Activated B cell treated with CpG ODN at 0.5 μM for 24 hours (primary cell): ENCODE data around the gene POLE. TPM values are rescaled to one million over a fixed set of nuclear protein-coding genes. Genes with fewer than 3 reads are reported as not detected.

Source experiments
- ATAC-seq: fragments of 200-7000 bp; cut with Tn5 transposase; one replicate; pipeline ENCODE4 v1.10.0; 2021; ENCODE audit warnings: low read depth, mild to moderate bottlenecking, moderate library complexity
- CTCF ChIA-PET: fragments of 350-600 bp; sonication (Branson Sonifier 250); formaldehyde crosslinking; loops from one replicate; lab custom pipeline; 2021; ENCODE audit warnings: antibody characterized with exemption; lab: Charles Lee
- POLR2A ChIA-PET: fragments of 350-600 bp; sonication (Branson Sonifier 250); formaldehyde crosslinking; loops from one replicate; lab custom pipeline; 2021; ENCODE audit warnings: antibody characterized with exemption; lab: Charles Lee
- DNase-seq: peaks from one replicate; pipeline ENCODE4 v3.0.0; 2022
- H3K27ac Mint-ChIP-seq: one replicate; pipeline ENCODE4 v1.8.0; 2020; ENCODE audit warnings: mixed read lengths
- H3K27me3 Mint-ChIP-seq: one replicate; pipeline ENCODE4 v1.8.0; 2021; ENCODE audit warnings: mixed read lengths
- H3K36me3 Mint-ChIP-seq: one replicate; pipeline ENCODE4 v1.8.0; 2021; ENCODE audit warnings: low read depth, mixed read lengths
- H3K4me1 Mint-ChIP-seq: one replicate; pipeline ENCODE4 v1.8.0; 2021; ENCODE audit warnings: mixed read lengths
- H3K4me3 Mint-ChIP-seq: one replicate; pipeline ENCODE4 v1.8.0; 2020; ENCODE audit warnings: mild to moderate bottlenecking, mixed read lengths
- H3K9me3 Mint-ChIP-seq: one replicate; pipeline ENCODE4 v1.8.0; 2020; ENCODE audit warnings: mixed read lengths
- intact Hi-C: fragments of 100-400 bp; cut with micrococcal nuclease; formaldehyde crosslinking; loops from one replicate; pipeline ENCODE4 v1.15.1; 2024
- total RNA-seq: library from RNA; stranded (reverse); gene quantifications from 2 replicates; pipeline ENCODE4 v1.2.3, GENCODE V29; 2022
- TF ChIP-seq, protein P1 (sequence below): fragments of 200-600 bp; IDR thresholded peaks from one replicate; pipeline ENCODE4 v1.8.0; 2022; ENCODE audit warnings: antibody characterized with exemption, mild to moderate bottlenecking

Gene POLE
- total RNA-seq, 1 donor from 2014 or later = 64.3 TPM

DNA sequence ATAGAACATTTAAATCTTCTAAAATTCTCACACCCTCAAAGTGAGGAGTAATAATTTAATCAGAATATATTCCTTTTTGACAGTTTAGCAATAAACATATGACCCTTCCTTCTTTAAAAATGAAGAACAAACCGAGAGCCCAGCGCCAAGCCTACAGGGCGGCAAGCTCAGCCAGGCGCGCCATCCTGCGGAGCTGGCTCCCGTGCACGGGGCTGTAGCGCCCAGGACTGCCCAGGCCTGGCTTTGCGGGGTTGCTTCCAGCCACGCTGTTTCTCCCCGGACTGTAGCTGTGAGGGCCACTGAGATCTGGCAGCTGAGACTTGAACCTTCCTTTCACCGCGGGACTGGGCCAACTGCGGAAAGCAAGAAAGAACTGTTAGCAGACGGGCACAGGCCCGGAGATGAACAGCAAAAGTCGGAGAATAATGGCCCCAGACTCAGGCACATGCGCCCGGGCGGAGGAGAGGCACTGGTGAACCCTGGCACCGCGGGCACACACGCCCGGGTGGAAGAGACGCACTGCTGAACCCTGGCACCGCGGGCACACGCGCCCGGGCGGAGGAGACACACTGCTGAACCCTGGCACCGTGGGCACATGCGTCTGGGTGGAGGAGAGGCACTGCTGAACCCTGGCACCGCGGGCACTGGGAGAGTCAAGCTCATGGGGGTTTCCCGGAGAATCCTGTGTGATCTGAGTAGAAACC, 40.1 kb upstream of the POLE start:
- CTCF ChIA-PET = no interaction called here
- intact Hi-C loops = no loop called here
- ATAC-seq = no peak
- no peak for DNase-seq
- H3K27ac Mint-ChIP-seq = no peak overlapping the region
- POLR2A ChIA-PET = no interaction called here
- TF ChIP-seq, protein P1, sequence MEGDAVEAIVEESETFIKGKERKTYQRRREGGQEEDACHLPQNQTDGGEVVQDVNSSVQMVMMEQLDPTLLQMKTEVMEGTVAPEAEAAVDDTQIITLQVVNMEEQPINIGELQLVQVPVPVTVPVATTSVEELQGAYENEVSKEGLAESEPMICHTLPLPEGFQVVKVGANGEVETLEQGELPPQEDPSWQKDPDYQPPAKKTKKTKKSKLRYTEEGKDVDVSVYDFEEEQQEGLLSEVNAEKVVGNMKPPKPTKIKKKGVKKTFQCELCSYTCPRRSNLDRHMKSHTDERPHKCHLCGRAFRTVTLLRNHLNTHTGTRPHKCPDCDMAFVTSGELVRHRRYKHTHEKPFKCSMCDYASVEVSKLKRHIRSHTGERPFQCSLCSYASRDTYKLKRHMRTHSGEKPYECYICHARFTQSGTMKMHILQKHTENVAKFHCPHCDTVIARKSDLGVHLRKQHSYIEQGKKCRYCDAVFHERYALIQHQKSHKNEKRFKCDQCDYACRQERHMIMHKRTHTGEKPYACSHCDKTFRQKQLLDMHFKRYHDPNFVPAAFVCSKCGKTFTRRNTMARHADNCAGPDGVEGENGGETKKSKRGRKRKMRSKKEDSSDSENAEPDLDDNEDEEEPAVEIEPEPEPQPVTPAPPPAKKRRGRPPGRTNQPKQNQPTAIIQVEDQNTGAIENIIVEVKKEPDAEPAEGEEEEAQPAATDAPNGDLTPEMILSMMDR = no peak
- H3K27me3 Mint-ChIP-seq = no peaks in the 10 kb centered on the region
- H3K36me3 Mint-ChIP-seq = peaks cover 91% of the 10 kb centered on the region
- H3K4me3 Mint-ChIP-seq = no peak overlapping the region
- no peaks in the 10 kb centered on the region for H3K4me1 Mint-ChIP-seq
- no peaks in the 10 kb centered on the region for H3K9me3 Mint-ChIP-seq

DNA sequence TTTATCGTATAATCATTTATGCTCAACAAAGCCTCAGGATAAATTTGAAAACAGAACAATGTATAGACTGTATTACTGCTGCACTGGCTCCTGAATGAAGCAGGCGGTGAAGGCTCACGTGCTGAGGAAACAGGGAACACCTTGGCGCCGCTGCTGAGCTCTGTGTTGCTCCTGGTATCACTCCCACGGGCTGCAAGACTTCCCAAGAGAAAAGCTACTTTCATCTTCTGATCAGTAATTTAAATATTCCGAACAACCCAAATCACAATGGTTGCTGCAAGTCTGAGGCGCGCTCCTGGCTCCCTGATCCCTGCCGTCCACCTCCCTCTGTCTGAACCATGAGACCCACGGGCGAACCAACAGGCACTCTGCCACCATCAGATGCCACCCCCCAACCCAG, 39.2 kb upstream of the POLE start:
- DNase-seq (no peak), ATAC-seq (no peak)
- Mint-ChIP-seq H3K4me1 (no peaks in the 10 kb centered on the region), H3K4me3 (no peak overlapping the region), H3K36me3 (peaks cover 90% of the 10 kb centered on the region), H3K9me3 (no peaks in the 10 kb centered on the region), H3K27ac (no peak overlapping the region), H3K27me3 (no peaks in the 10 kb centered on the region)
- POLR2A ChIA-PET = no interaction called here
- intact Hi-C loops = no loop called here
- TF ChIP-seq, protein P1 = no peak
- CTCF ChIA-PET = no interaction called here

DNA sequence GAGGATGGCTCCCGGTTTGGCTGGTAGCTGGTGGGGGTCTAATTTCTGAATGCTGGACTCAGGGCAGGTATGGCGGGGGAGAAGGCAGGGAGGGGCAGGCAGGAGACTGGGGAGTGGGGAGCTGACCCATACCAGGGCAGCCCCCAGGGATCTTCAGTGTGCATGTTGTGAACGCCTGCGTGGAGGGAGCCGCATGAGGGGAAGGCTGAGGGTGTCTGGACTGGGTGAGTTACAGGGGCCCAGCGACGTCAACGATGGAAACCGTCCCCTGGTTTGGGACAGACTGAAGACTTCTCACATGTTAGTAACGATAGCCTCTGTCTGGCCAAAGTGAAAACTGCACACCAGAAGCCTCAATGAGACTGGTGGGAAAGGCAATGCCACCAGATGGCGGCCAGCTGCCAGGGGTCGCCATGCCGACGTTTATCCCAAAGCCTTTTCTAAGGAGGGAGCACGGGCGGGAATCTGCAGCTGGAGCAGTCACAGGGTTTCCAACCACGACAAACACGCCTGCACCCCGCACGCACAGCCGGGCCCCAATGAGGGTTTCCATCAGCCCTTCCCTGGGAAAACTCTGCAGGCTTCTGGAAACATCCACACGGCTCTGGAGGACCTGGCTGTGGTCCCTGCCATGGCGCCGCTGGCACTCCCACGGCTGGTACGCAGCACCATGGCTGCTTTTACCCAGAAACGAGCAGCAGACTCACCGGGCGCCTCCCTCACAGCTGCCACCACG, 37.5 kb upstream of the POLE start:
- DNase-seq = no peak
- no peaks in the 10 kb centered on the region for H3K9me3 Mint-ChIP-seq

DNA sequence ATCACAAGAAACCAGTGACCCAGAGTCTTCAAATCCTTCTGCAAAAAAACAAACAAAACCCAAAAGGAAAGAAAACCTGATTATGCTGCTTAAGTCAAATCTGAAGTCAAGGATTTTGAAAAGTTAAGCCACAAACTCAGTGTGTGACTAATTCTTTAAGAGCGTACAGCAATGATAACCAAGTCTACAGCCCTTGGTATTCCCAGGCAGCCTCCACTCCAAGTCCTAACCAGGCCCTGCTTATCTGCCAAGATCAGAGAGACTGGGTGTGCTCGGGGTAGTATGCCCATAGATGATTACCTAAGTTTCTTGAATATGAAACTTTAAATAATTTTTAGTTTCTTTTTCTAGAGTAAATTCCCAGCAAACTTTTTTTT, 36.6 kb upstream of the POLE start:
- Mint-ChIP-seq H3K4me1 (no peaks in the 10 kb centered on the region), H3K4me3 (no peak overlapping the region), H3K27me3 (no peaks in the 10 kb centered on the region), H3K27ac (no peak overlapping the region), H3K9me3 (no peaks in the 10 kb centered on the region), H3K36me3 (peaks cover 92% of the 10 kb centered on the region)
- DNase-seq (no peak), ATAC-seq (no peak)
- TF ChIP-seq, protein P1 = no peak
- intact Hi-C loops = no loop called here
- ChIA-PET POLR2A (interaction anchor here (0.8 kb wide), 1 partner anchor 10 kb away, joined by 3 read pairs; no protein-coding TSS in a partner anchor), CTCF (no interaction called here)

More for the DNA sequence above, 37.5 kb upstream of the POLE start:
- no peak for ATAC-seq
- no peak overlapping the region for H3K4me3 Mint-ChIP-seq
- no peaks in the 10 kb centered on the region for H3K4me1 Mint-ChIP-seq
- ChIA-PET POLR2A (interaction anchor here (0.8 kb wide), 1 partner anchor 11 kb away, joined by 3 read pairs; no protein-coding TSS in a partner anchor), CTCF (no interaction called here)
- no peaks in the 10 kb centered on the region for H3K27me3 Mint-ChIP-seq
- H3K36me3 Mint-ChIP-seq = peaks cover 88% of the 10 kb centered on the region
- intact Hi-C loops = no loop called here
- TF ChIP-seq, protein P1 = no peak
- H3K27ac Mint-ChIP-seq = no peak overlapping the region

DNA sequence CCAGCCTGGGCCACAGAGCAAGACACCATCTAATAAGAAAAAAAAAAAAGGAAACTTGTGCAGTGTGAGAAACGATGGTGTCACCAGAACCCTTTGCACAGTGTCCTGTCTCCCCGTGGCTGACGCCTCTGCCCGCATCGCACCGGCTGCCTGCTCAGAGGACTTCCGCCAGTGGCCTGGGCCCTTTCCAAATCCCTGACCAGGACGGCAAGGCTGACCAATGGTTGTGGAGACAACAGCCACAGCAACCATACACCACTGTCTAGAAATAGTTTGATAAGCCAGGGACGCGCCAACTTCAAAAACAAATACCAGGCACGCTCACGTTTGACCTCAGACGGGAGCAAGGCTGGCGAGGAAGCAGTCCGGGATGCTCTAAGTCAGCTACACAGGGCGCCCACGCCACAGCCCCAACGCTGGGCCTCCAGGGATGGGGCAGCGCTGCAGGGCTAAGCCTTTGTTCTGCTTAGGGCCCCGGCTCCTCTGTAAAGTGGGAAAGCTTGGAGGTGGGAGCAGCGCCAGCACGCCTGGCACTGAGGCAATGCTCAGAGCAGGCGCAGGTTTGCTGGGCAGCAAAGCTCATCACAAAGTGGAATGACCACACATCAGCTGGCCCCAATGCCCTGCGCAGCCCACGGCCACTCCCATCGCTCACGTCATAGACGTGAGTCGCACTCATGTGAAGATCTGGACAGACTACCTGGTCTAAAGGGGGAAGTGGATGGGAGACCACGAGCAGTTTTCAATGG, 36.0 kb upstream of the POLE start:
- intact Hi-C loops = no loop called here
- CTCF ChIA-PET = no interaction called here
- no peak for DNase-seq
- no peaks in the 10 kb centered on the region for H3K9me3 Mint-ChIP-seq
- H3K36me3 Mint-ChIP-seq = peaks cover 89% of the 10 kb centered on the region
- POLR2A ChIA-PET = no interaction called here
- no peak for ATAC-seq
- H3K27me3 Mint-ChIP-seq = no peaks in the 10 kb centered on the region
- H3K27ac Mint-ChIP-seq = no peak overlapping the region
- no peak overlapping the region for H3K4me3 Mint-ChIP-seq
- TF ChIP-seq, protein P1 = no peak
- H3K4me1 Mint-ChIP-seq = no peaks in the 10 kb centered on the region
